ENCODE measurements around the gene KCNF1.

GRCh38 chr2:10919771-10920621, 8.3 kb downstream of the KCNF1 start:
- TF ChIP-seq CTCF (IDR thresholded peaks at IDR 0.05) (no peak), EP300 (IDR thresholded peaks at IDR 0.05) (no peak)
